HG03469 (cell line): ENCODE measurements around the gene ADM2.
"Not testable (repeated sequence)": the region's sequence is repeated elsewhere in the genome, so short reads cannot be mapped to it uniquely, and the experiment has no call there.

Source experiments
- ATAC-seq: cut with Tn5 transposase; IDR thresholded peaks from one replicate; pipeline ENCODE4 v1.9.1; 2021; ENCODE audit warnings: mild to moderate bottlenecking, moderate library complexity, moderate number of reproducible peaks; ENCODE audit not compliant: unreplicated experiment

The ADM2 gene, protein sequence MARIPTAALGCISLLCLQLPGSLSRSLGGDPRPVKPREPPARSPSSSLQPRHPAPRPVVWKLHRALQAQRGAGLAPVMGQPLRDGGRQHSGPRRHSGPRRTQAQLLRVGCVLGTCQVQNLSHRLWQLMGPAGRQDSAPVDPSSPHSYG

GRCh38 chr22:50481440-50482106, at the start of gene ADM2:
ADM2 (plus strand) TSS chr22:50481543; CDS start chr22:50481848, 305 bp downstream.
- no peak for ATAC-seq

DNA sequence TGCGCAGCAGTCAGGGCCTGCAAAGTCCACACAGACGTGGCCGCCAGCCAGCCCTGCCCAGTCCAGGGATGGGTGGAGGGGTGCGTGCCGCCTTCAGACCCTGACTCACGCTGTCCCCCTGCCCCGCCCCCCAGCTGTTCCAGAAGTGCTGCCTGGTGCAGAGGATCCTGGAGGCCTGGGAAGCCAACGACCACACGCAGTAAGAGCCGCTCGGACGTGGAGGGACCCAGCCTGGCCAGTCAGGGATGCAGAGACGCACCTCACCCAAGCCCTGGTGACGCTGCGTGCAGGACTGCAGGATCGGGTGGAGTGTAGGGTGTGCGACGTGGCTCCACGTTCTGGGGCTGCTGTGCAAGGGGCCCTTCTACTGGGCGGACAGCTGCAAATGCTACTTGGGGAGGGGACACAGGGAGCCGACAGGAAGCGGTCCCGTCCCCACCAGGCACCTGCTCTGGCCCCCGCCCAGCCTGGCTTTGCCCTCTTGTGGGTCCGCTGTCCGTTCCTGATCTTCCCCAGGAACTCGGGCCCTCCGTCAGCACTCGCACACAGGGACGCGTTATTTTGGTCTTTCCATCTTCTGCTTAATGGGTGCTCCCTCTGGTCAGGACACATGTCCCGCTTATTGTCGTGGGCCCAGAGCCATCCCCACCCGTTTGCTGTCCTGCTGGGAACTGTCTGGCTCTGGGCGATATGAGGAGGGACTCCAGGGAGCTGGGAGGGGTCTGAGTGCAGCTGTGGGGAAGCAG, 49.0 kb upstream of the ADM2 start:
- no peak for ATAC-seq

DNA sequence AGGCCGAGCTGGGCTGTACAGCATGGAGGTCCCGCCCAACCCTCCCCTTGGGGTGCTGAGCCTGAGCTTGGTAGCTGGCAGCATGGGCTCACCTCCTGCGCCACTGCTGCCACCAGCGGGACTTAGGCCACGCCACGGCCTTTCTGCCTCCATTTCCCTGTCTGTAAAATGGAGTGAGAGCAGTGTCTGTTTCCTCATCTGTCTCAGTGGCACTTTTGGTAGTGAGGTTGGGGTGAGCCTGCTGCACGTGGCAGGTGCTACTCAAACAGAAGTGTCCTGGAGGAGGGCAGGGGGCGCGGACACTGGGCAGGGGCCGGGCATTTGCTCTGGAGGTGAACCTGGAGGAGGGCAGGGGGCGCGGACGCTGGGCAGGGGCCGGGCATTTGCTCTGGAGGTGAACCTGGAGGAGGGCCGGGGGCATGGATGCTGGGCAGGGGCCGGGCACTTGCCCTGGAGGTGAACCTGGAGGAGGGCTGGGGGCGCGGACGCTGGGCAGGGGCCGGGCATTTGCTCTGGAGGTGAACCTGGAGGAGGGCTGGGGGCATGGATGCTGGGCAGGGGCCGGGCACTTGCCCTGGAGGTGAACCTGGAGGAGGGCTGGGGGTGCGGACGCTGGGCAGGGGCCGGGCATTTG, 48.3 kb upstream of the ADM2 start:
- ATAC-seq: not testable (repeated sequence)

DNA sequence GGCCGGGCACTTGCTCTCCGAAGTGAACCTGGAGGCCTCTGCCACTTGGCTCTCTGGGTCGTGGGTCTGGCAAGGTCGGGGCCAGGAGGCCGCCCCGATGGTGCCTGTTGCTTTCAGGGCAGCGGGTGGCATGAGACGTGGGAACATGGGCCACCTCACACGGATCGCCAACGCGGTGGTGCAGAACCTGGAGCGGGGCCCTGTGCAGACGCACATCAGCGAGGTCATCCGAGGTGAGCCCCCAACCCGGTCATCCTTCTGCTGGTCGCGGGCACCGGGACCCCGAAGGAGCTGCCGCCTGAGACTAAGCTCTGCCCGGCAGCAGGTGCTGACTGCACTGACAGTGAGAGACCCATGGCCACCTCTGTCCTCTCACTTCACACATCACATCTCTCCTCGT, 46.5 kb upstream of the ADM2 start:
- ATAC-seq: no peak

DNA sequence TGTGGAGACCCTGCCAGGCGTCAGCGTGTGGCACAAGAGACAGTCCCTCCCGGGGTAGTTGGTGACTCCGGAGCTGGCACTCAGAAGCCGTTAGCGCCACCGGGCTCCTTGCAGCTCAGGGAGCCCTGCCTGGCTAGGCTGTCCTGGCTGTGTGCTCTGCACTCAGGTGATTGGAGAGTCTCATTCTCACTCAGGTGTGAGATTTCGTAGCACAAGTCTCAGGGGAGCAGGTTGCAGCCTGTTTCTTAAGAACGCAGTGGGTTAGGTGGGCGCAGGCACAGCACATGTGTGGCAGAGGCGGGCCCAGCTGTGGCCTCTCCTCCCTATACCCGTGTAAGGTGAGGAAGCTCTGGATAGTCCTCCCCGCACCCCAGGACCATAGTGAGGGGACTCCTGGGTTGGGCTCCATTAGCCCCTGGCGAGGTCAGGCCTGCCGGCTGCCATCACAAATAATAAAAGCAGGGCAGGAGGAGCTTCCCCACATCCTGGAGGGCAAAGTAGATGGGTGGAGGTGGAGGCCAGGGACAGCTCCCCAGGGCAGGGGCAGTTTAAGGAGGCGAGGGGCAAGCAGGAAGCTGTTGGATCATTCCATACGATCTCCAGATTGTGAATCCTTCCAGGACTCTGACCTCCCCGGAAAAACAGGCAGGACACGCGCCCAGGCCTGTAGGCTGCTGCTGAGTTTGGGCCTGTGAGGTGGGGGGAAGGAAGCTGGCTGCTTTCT, 45.9 kb upstream of the ADM2 start:
- no peak for ATAC-seq

- ATAC-seq: no peak
These were observed 45.1 kb upstream of the ADM2 start for GRCh38 chr22:50436015-50436830.

DNA sequence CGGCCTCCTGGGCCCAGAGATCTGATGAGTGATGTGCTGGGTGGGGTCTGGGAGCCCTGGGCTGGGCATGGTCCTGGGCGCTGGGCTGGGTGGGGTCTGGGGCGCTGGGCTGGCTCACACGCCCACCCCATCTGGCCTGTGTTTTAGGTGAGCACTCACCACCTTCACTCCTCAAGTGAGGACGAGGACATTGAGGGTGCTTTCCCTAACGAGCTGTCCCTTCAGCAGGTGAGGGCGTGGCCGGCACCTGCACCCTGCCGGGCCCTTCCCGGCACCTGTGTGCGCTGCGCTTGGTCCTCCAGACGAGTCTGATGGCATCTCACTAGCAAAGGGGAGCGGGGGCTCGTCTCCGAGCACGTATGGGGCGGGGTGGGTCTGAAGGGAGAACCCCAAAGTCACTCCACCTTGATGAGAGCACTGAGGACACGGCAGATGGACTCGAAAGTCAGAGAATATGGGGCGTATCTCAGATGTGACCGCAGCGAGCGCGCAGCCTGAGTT, 44.5 kb upstream of the ADM2 start:
- no peak for ATAC-seq

GRCh38 chr22:50437511-50438304, 43.6 kb upstream of the ADM2 start:
- no peak for ATAC-seq

GRCh38 chr22:50438305-50439275, 42.8 kb upstream of the ADM2 start:
- no peak for ATAC-seq

DNA sequence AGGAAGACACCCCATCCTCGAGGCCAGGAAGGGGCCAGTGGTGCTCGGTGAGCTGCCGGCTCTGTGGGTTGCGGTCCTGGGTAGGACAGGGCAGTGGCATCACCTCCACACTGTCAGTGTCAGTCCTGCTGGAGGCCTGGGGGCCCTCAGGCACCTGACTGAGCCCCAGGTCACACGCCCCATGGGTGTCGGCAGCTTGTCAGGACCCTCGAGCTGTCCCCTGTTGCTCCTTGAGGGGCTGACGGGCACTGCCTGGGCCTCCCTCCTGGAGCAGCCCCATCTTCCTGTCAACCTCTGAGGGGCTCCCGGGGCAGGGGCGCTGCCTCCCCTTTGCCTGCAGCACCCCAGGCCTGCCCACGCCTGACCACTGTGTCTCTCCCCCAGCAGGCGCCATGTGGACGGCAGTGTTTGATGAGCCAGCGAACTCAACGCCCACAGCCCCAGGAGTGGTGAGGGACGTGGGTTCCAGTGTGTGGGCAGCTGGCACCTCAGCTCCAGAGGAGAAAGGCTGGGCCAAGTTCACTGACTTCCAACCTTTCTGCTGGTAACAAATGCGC, 42.0 kb upstream of the ADM2 start:
- ATAC-seq: no peak

GRCh38 chr22:50439871-50440331, 41.4 kb upstream of the ADM2 start:
- ATAC-seq: no peak

DNA sequence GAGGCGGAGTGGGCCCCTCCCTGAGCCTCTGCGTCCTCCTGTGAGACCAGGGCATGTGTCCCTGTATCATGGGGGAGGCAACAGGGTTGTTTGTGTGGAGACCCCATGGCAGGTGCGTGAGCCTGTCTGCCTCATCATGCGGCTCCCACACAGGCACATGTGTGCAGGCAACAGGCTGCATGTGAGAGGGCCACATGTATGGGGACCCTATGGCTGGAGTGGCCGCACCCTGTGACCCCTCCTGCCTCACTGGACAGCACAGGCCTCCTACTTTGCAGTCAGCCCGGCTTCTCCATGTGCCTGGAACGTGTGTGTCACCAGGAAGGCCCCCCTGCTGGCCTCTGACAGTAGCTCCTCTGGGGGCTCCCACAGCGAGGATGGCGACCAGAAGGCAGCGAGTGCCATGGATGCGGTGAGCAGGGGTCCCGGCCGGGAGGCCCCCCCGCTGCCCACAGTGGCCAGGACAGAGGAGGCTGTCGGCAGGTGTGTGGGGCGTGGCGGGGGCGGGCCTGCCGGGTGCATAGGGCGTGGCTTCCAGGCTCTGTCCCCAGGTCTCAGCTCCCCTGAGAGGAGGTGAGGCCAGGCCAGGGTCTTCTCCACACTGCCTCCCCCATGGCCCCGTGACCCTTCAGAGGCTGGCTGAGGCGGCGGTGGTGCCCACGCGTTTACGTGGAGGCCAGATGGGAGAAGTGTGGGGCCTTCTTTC, 40.6 kb upstream of the ADM2 start:
- no peak for ATAC-seq

- no peak for ATAC-seq
These were observed 39.8 kb upstream of the ADM2 start for GRCh38 chr22:50441428-50441993.

GRCh38 chr22:50443197-50443596, 38.1 kb upstream of the ADM2 start:
- no peak for ATAC-seq

- no peak for ATAC-seq
These were observed 37.3 kb upstream of the ADM2 start for GRCh38 chr22:50443801-50444625.

GRCh38 chr22:50444663-50445062, 36.7 kb upstream of the ADM2 start:
- ATAC-seq: no peak
